Smooth muscle cell (in vitro differentiated cells): ENCODE results near the gene POU6F2. TPM values are rescaled to one million over a fixed set of nuclear protein-coding genes. Genes with fewer than 3 reads are reported as not detected.

Source experiments
- DNase-seq: peaks from one replicate; lab custom pipeline; 2025; ENCODE audit not compliant: unreplicated experiment; lab: John Stamatoyannopoulos, UW
- H2AFZ ChIP-seq: fragments of 200-600 bp; sonication (generic); 2 replicates; pipeline ENCODE4 v1.6.0; 2016; ENCODE audit warnings: antibody characterized with exemption, low read depth, mild to moderate bottlenecking
- H3F3A ChIP-seq: fragments of 200-600 bp; sonication (generic); 2 replicates; pipeline ENCODE4 v1.6.0; 2017; ENCODE audit warnings: antibody characterized with exemption, low read depth
- H3K27ac ChIP-seq: fragments of 200-600 bp; sonication (generic); 2 replicates; pipeline ENCODE4 v1.5.1; 2016; ENCODE audit warnings: low read depth, mild to moderate bottlenecking
- H3K27me3 ChIP-seq: fragments of 200-600 bp; sonication (generic); 2 replicates; pipeline ENCODE4 v1.6.1; 2016; ENCODE audit warnings: low read depth, mild to moderate bottlenecking
- H3K36me3 ChIP-seq: fragments of 200-600 bp; sonication (generic); 2 replicates; pipeline ENCODE4 v1.5.1; 2016; ENCODE audit warnings: low read depth
- H3K4me1 ChIP-seq: fragments of 200-600 bp; sonication (generic); 2 replicates; pipeline ENCODE4 v1.5.1; 2016; ENCODE audit warnings: low read depth
- H3K4me2 ChIP-seq: fragments of 200-600 bp; sonication (generic); 2 replicates; pipeline ENCODE4 v1.6.0; 2016; ENCODE audit warnings: mild to moderate bottlenecking
- H3K4me3 ChIP-seq: fragments of 200-600 bp; sonication (generic); 2 replicates; pipeline ENCODE4 v1.5.1; 2016; ENCODE audit warnings: mild to moderate bottlenecking
- H3K79me2 ChIP-seq: fragments of 200-600 bp; sonication (generic); 2 replicates; pipeline ENCODE4 v1.6.0; 2016; ENCODE audit warnings: low read depth, mild to moderate bottlenecking
- H3K9ac ChIP-seq: fragments of 200-600 bp; sonication (generic); 2 replicates; pipeline ENCODE4 v1.6.0; 2016; ENCODE audit warnings: low read depth
- H3K9me3 ChIP-seq: fragments of 200-600 bp; sonication (generic); replicated peaks from 2 replicates; pipeline ENCODE4 v1.5.1; 2016; ENCODE audit warnings: low read depth
- H4K20me1 ChIP-seq: fragments of 200-600 bp; sonication (generic); 2 replicates; pipeline ENCODE4 v1.6.0; 2016; ENCODE audit warnings: low read depth
- CTCF ChIP-seq: fragments of 200-600 bp; sonication (generic); IDR thresholded peaks from 2 replicates; pipeline ENCODE4 v1.5.1; 2017; ENCODE audit warnings: borderline replicate concordance, mild to moderate bottlenecking, antibody characterized with exemption; ENCODE audit not compliant: insufficient read depth, poor library complexity, severe bottlenecking
- WGBS: methylation state at CpG from one replicate; pipeline ENCODE4 v1.1.7; 2016; ENCODE audit warnings: low lambda C conversion rate; 5-methylcytosine and 5-hydroxymethylcytosine counted together
- polyA plus RNA-seq: library from polyadenylated mRNA; unstranded; fragments of >200 nt; fragmentation: Nextera tagmentation; extraction: Ambion mirVana; gene quantifications from 2 replicates; pipeline ENCODE4 v1.2.1, GENCODE V29; 2016
- total RNA-seq: library from RNA; depleted of rRNA; stranded (reverse); fragments of >200 nt; gene quantifications from 2 replicates; pipeline ENCODE4 v1.2.3, GENCODE V29; 2014

Gene POU6F2
- total and polyA plus RNA-seq, 2 experiments from 2014 or later, result 1.2 TPM

- TF ChIP-seq CTCF, result no peak
- no peaks in the 10 kb centered on the region for H3F3A ChIP-seq
- H3K9me3 ChIP-seq, result no peaks in the 10 kb centered on the region
- no peak overlapping the region for H3K4me3 ChIP-seq
- no peaks in the 10 kb centered on the region for H3K36me3 ChIP-seq
- no peak for DNase-seq
- H3K27ac ChIP-seq, result no peak overlapping the region
- H3K4me2 ChIP-seq, result no peak overlapping the region
- no peak overlapping the region for H2AFZ ChIP-seq
- H4K20me1 ChIP-seq, result no peaks in the 10 kb centered on the region
- no peaks in the 10 kb centered on the region for H3K27me3 ChIP-seq
- no peaks in the 10 kb centered on the region for H3K4me1 ChIP-seq
- H3K9ac ChIP-seq, result no peak overlapping the region
- no peaks in the 10 kb centered on the region for H3K79me2 ChIP-seq
These were observed 318.1 kb downstream of the POU6F2 start for GRCh38 chr7:39295796-39296195.

GRCh38 chr7:39299695-39300094 is 322.0 kb downstream of the POU6F2 start:
- H3K36me3 ChIP-seq, result no peaks in the 10 kb centered on the region
- DNase-seq, result no peak
- no peak overlapping the region for H3K27ac ChIP-seq
- no peaks in the 10 kb centered on the region for H3F3A ChIP-seq
- TF ChIP-seq CTCF, result no peak
- no peaks in the 10 kb centered on the region for H3K27me3 ChIP-seq
- H4K20me1 ChIP-seq, result no peaks in the 10 kb centered on the region
- 72% methylated on average over 6 of the region's 6 CpGs for WGBS
- no peak overlapping the region for H3K4me3 ChIP-seq
- no peaks in the 10 kb centered on the region for H3K79me2 ChIP-seq
- H3K4me2 ChIP-seq, result no peak overlapping the region
- no peak overlapping the region for H3K9ac ChIP-seq
- H3K9me3 ChIP-seq, result no peaks in the 10 kb centered on the region
- H2AFZ ChIP-seq, result no peak overlapping the region
- no peaks in the 10 kb centered on the region for H3K4me1 ChIP-seq

- Histone ChIP-seq H3K9ac (no peak overlapping the region), H3K36me3 (no peaks in the 10 kb centered on the region), H3K4me2 (no peak overlapping the region), H3K4me1 (no peaks in the 10 kb centered on the region), H3F3A (no peaks in the 10 kb centered on the region), H3K4me3 (no peak overlapping the region), H3K27ac (no peak overlapping the region), H4K20me1 (no peaks in the 10 kb centered on the region), H3K27me3 (no peaks in the 10 kb centered on the region), H2AFZ (no peak overlapping the region), H3K79me2 (no peaks in the 10 kb centered on the region), H3K9me3 (no peaks in the 10 kb centered on the region)
- DNase-seq, result no peak
- 72% methylated on average over 8 of the region's 8 CpGs for WGBS
- no peak for TF ChIP-seq CTCF
These were observed 322.6 kb downstream of the POU6F2 start for GRCh38 chr7:39300276-39300675.

- Histone ChIP-seq H3K36me3 (no peaks in the 10 kb centered on the region), H3K27me3 (no peaks in the 10 kb centered on the region), H3K9me3 (no peaks in the 10 kb centered on the region), H3K4me1 (no peaks in the 10 kb centered on the region), H3K4me2 (no peak overlapping the region), H4K20me1 (no peaks in the 10 kb centered on the region), H3F3A (no peaks in the 10 kb centered on the region), H3K9ac (no peak overlapping the region), H3K27ac (no peak overlapping the region), H3K4me3 (no peak overlapping the region), H2AFZ (no peak overlapping the region), H3K79me2 (no peaks in the 10 kb centered on the region)
- DNase-seq, result no peak
- no peak for TF ChIP-seq CTCF
These were observed 323.8 kb downstream of the POU6F2 start for GRCh38 chr7:39301543-39301942.
